Ascending aorta (tissue), 2 donors: ENCODE results near the gene P4HA3. TPM values are rescaled to one million over a fixed set of nuclear protein-coding genes. Genes with fewer than 3 reads are reported as not detected.

Source experiments
- DNase-seq, 2 donors: peaks; one replicate each; pipeline ENCODE4 v3.0.0-alpha.2; 2019; ENCODE audit warnings: low spot score in 2 of 2
- H3K27ac ChIP-seq, 2 donors: fragments of 200-600 bp; sonication (generic); one replicate each; pipeline ENCODE4 v1.5.1; 2016 to 2017; ENCODE audit warnings: mild to moderate bottlenecking in 1 of 2
- H3K27me3 ChIP-seq: fragments of 200-600 bp; sonication (generic); one replicate; pipeline ENCODE4 v1.5.1; 2017
- H3K36me3 ChIP-seq, 2 donors: fragments of 200-600 bp; sonication (generic); one replicate each; pipeline ENCODE4 v1.5.1; 2016
- H3K4me1 ChIP-seq, 2 donors: fragments of 200-600 bp; sonication (generic); one replicate each; pipeline ENCODE4 v1.5.1; 2016 to 2017; ENCODE audit warnings: mild to moderate bottlenecking in 1 of 2
- H3K4me3 ChIP-seq, 2 donors: fragments of 200-600 bp; sonication (generic); one replicate each; pipeline ENCODE4 v1.5.1; 2016 to 2017; ENCODE audit warnings: mild to moderate bottlenecking in 1 of 2
- H3K9me3 ChIP-seq, 2 donors: fragments of 200-600 bp; sonication (generic); one replicate each; pipeline ENCODE4 v1.5.1; 2016
- CTCF ChIP-seq, 3 experiments: fragments of 200-600 bp in 2 of 3; fragments of 450-650 bp in 1 of 3; sonication (generic) in 2 of 3; IDR thresholded peaks; one replicate each; pipeline ENCODE4 v1.5.1; 2016 to 2019; ENCODE audit warnings: antibody characterized with exemption in 3 of 3, mild to moderate bottlenecking in 1 of 3, moderate library complexity in 1 of 3
- intact Hi-C: fragments of 100-400 bp; cut with DNase I; formaldehyde crosslinking; loops from one replicate; pipeline ENCODE4 v1.15.1; 2023
- total RNA-seq: library from RNA; depleted of rRNA; stranded (reverse); fragments of >200 nt; gene quantifications from one replicate; pipeline ENCODE4 v1.1.0, GENCODE V29; 2016

P4HA3 gene
- total RNA-seq, 1 donor from 2014 or later, result 2.1 TPM

- intact Hi-C loops, result no loop called here
- Histone ChIP-seq H3K27ac (no peak overlapping the region), H3K9me3 (no peaks in the 10 kb centered on the region), H3K36me3 (no peaks in the 10 kb centered on the region), H3K27me3 (no peaks in the 10 kb centered on the region), H3K4me1 (peaks cover 0 to 2% of the 10 kb centered on the region in 2 donors), H3K4me3 (no peak overlapping the region)
- DNase-seq, result no peak
- no peak for TF ChIP-seq CTCF (IDR thresholded peaks at IDR 0.05)
Observed at GRCh38 chr11:74276581-74276980, 34.9 kb downstream of the P4HA3 start.

- Histone ChIP-seq H3K27me3 (no peaks in the 10 kb centered on the region), H3K4me3 (no peak overlapping the region), H3K27ac (no peak overlapping the region), H3K4me1 (no peaks in the 10 kb centered on the region), H3K36me3 (no peaks in the 10 kb centered on the region), H3K9me3 (no peaks in the 10 kb centered on the region)
- intact Hi-C loops, result no loop called here
- DNase-seq, result no peak
- TF ChIP-seq CTCF (IDR thresholded peaks at IDR 0.05), result no peak
Observed at GRCh38 chr11:74272276-74272675, 39.2 kb downstream of the P4HA3 start.

- intact Hi-C loops, result no loop called here
- H3K4me1 ChIP-seq, result no peaks in the 10 kb centered on the region
Observed at GRCh38 chr11:74269161-74269811, 42.2 kb downstream of the P4HA3 start.

GRCh38 chr11:74268456-74268855 lies 43.0 kb downstream of the P4HA3 start:
- Histone ChIP-seq H3K4me1 (no peaks in the 10 kb centered on the region), H3K36me3 (no peaks in the 10 kb centered on the region), H3K27me3 (no peaks in the 10 kb centered on the region), H3K4me3 (no peak overlapping the region), H3K9me3 (no peaks in the 10 kb centered on the region), H3K27ac (no peak overlapping the region)
- DNase-seq, result no peak
- no peak for TF ChIP-seq CTCF (IDR thresholded peaks at IDR 0.05)
- intact Hi-C loops, result no loop called here

More at GRCh38 chr11:74269161-74269811, 42.2 kb downstream of the P4HA3 start:
- Histone ChIP-seq H3K27me3 (no peaks in the 10 kb centered on the region), H3K9me3 (no peaks in the 10 kb centered on the region), H3K27ac (no peak overlapping the region), H3K36me3 (no peaks in the 10 kb centered on the region), H3K4me3 (no peak overlapping the region)
- DNase-seq, result no peak
- no peak for TF ChIP-seq CTCF (IDR thresholded peaks at IDR 0.05)

- no peak for TF ChIP-seq CTCF (IDR thresholded peaks at IDR 0.05)
- no peaks in the 10 kb centered on the region for H3K9me3 ChIP-seq
- intact Hi-C loops, result no loop called here
- H3K27ac ChIP-seq, result no peak overlapping the region
- H3K4me1 ChIP-seq, result no peaks in the 10 kb centered on the region
- H3K27me3 ChIP-seq, result no peaks in the 10 kb centered on the region
- H3K36me3 ChIP-seq, result no peaks in the 10 kb centered on the region
- H3K4me3 ChIP-seq, result no peak overlapping the region
- no peak for DNase-seq
Observed at GRCh38 chr11:74267014-74267413, 44.4 kb downstream of the P4HA3 start.

GRCh38 chr11:74265256-74265655 lies 46.2 kb downstream of the P4HA3 start:
- Histone ChIP-seq H3K4me3 (no peak overlapping the region), H3K36me3 (no peaks in the 10 kb centered on the region), H3K9me3 (no peaks in the 10 kb centered on the region), H3K27me3 (no peaks in the 10 kb centered on the region), H3K27ac (no peak overlapping the region), H3K4me1 (no peaks in the 10 kb centered on the region)
- no peak for DNase-seq
- TF ChIP-seq CTCF (IDR thresholded peaks at IDR 0.05), result no peak
- intact Hi-C loops, result no loop called here
